Kidney (tissue), 14 donors: ENCODE data around the gene JAK1. TPM values are rescaled to one million over a fixed set of nuclear protein-coding genes. Genes with fewer than 3 reads are reported as not detected.

ENCODE experiments used
- DNase-seq, 5 donors: peaks; one replicate each; pipeline ENCODE4 v3.0.0-alpha.2; 2013 to 2020
- FAIRE-seq: peaks from 2 replicates; lab custom pipeline; 2012; peaks lifted over from hg19 to GRCh38; lab: Jason Lieb, UNC
- H3K27ac ChIP-seq, 2 donors: one replicate each; pipeline ENCODE4 v1.7.0; 2013; ENCODE audit warnings: low read depth in 2 of 2, low read length in 2 of 2, inconsistent platforms in 1 of 2
- H3K27me3 ChIP-seq: one replicate; pipeline ENCODE4 v1.7.1; 2013; ENCODE audit warnings: low read length, inconsistent platforms; ENCODE audit not compliant: control insufficient read depth, insufficient read depth
- H3K36me3 ChIP-seq, 3 donors: one replicate each; pipeline versions ENCODE4 v1.7.0 to v1.7.1; 2013; ENCODE audit warnings: low read length in 3 of 3, control low read depth in 1 of 3, inconsistent platforms in 1 of 3; ENCODE audit not compliant: insufficient read depth in 3 of 3, control insufficient read depth in 2 of 3
- H3K4me1 ChIP-seq, 3 donors: one replicate each; pipeline versions ENCODE4 v1.7.0 to v1.7.1; 2013; ENCODE audit warnings: low read length in 3 of 3, inconsistent platforms in 1 of 3, low read depth in 1 of 3; ENCODE audit not compliant: control insufficient read depth in 2 of 3, insufficient read depth in 2 of 3
- H3K4me3 ChIP-seq, 3 donors: one replicate each; pipeline versions ENCODE4 v1.7.0 to v1.8.1; 2013; ENCODE audit warnings: low read length in 3 of 3, control low read depth in 1 of 3, inconsistent platforms in 1 of 3
- H3K9ac ChIP-seq, 3 donors: one replicate each; pipeline versions ENCODE4 v1.7.0 to v1.7.1; 2013; ENCODE audit warnings: low read length in 3 of 3, control low read depth in 1 of 3, inconsistent platforms in 1 of 3
- H3K9me3 ChIP-seq, 3 donors: one replicate each; pipeline versions ENCODE4 v1.7.0 to v1.7.1; 2013; ENCODE audit warnings: low read length in 3 of 3, control low read depth in 1 of 3, inconsistent platforms in 1 of 3; ENCODE audit not compliant: control insufficient read depth in 2 of 3, insufficient read depth in 1 of 3
- CTCF ChIP-seq: IDR thresholded peaks from 3 replicates; pipeline ENCODE4 v1.5.1; 2012; ENCODE audit warnings: mild to moderate bottlenecking, moderate library complexity, borderline replicate concordance; ENCODE audit not compliant: insufficient read depth; ENCODE audit errors: extremely low read depth
- intact Hi-C: fragments of 100-400 bp; cut with DNase I; formaldehyde crosslinking; loops from one replicate; pipeline ENCODE4 v1.11.1; 2022
- polyA plus RNA-seq: library from polyadenylated mRNA; stranded (reverse); fragments of 350-450 nt; fragmentation: Illumina TruSeq; extraction: RNeasy Lipid Tissue Mini Kit (QIAGEN cat#74804); gene quantifications from one replicate; pipeline ENCODE4 v1.2.3, GENCODE V29; 2014; ENCODE audit warnings: low read depth, low replicate concordance; ENCODE audit not compliant: insufficient read depth
- total RNA-seq: library from RNA; stranded (reverse); fragmentation: NEBNext Ultra II Directional; extraction: Animal tissue kit (Norgen Biotek cat#: 25700); gene quantifications from one replicate; pipeline ENCODE4 v1.2.1, GENCODE V29; 2021
- donor health status: control.
- donor health status: control.
- donor health status: control.
- donor health status: control.
- donor health status: control.
- donor health status: DM: yes; HTN: yes; CAD: no.
- donor health status: Normal renal cell carcinoma (clear cell type).

JAK1 gene
- total and polyA plus RNA-seq, 2 donors from 2014 or later = 33.6 to 173 TPM

GRCh38 chr1:64830030-64830651, 136.2 kb downstream of the JAK1 start:
- intact Hi-C loops = no loop called here
- H3K36me3 ChIP-seq = peaks cover 10 to 19% (median 11%) of the 10 kb centered on the region in 3 donors
- H3K4me3 ChIP-seq = no peak overlapping the region
- H3K9ac ChIP-seq = no peak overlapping the region
- no peaks in the 10 kb centered on the region for H3K4me1 ChIP-seq
- no peaks in the 10 kb centered on the region for H3K27me3 ChIP-seq
- H3K9me3 ChIP-seq = no peaks in the 10 kb centered on the region
- H3K27ac ChIP-seq = no peak overlapping the region
- no peak for FAIRE-seq
- no peak for TF ChIP-seq CTCF
- DNase-seq = no peak

- Histone ChIP-seq H3K9ac (no peak overlapping the region), H3K4me1 (no peaks in the 10 kb centered on the region), H3K9me3 (no peaks in the 10 kb centered on the region), H3K4me3 (no peak overlapping the region), H3K27me3 (no peaks in the 10 kb centered on the region), H3K36me3 (peaks cover 10 to 13% (median 11%) of the 10 kb centered on the region in 3 donors), H3K27ac (no peak overlapping the region)
- FAIRE-seq (no peak), DNase-seq (peak in 2 of 5 donors; percentile 53 to 58)
- intact Hi-C loops = loop anchor here (10.0 kb wide), 2 partner anchors 445 to 565 kb away; no protein-coding TSS in a partner anchor
- TF ChIP-seq CTCF = no peak
Measured at GRCh38 chr1:64829411-64830029, 136.8 kb downstream of the JAK1 start.

- TF ChIP-seq CTCF = no peak
- no peak overlapping the region for H3K27ac ChIP-seq
- intact Hi-C loops = loop anchor here (10.0 kb wide), 2 partner anchors 444 to 564 kb away; no protein-coding TSS in a partner anchor
- no peaks in the 10 kb centered on the region for H3K9me3 ChIP-seq
- no peak overlapping the region for H3K9ac ChIP-seq
- H3K4me1 ChIP-seq = no peaks in the 10 kb centered on the region
- peaks cover 7 to 9% (median 7%) of the 10 kb centered on the region in 3 donors for H3K36me3 ChIP-seq
- no peak overlapping the region for H3K4me3 ChIP-seq
- no peaks in the 10 kb centered on the region for H3K27me3 ChIP-seq
- FAIRE-seq (no peak), DNase-seq (no peak)
Measured at GRCh38 chr1:64828829-64829228, 137.5 kb downstream of the JAK1 start.
